K562 (cell line): ENCODE results near the gene GP1BB. TPM values are rescaled to one million over a fixed set of nuclear protein-coding genes. Genes with fewer than 3 reads are reported as not detected.

Source experiments
- CC2D1A ChIP-seq: fragments of 450-650 bp; IDR thresholded peaks from 2 replicates; pipeline ENCODE4 v1.6.1; 2017; ENCODE audit warnings: mild to moderate bottlenecking
- CREM ChIP-seq: IDR thresholded peaks from 2 replicates; pipeline ENCODE4 v1.6.1; 2014; ENCODE audit warnings: antibody characterized with exemption, low read depth
- HDAC1 ChIP-seq, 2 experiments: fragments of 450-650 bp; IDR thresholded peaks; 2 replicates each; pipeline ENCODE4 v1.6.1; 2016 to 2017; ENCODE audit warnings: inconsistent platforms in 1 of 2, mild to moderate bottlenecking in 1 of 2, moderate library complexity in 1 of 2
- HDAC2 ChIP-seq: fragments of 450-650 bp; IDR thresholded peaks from 2 replicates; pipeline ENCODE4 v1.6.1; 2016; ENCODE audit warnings: mild to moderate bottlenecking
- HMGN3 ChIP-seq: IDR thresholded peaks from 2 replicates; pipeline ENCODE4 v1.6.1; 2011; ENCODE audit warnings: borderline replicate concordance, low read depth, mild to moderate bottlenecking, mixed read lengths, low read length; ENCODE audit not compliant: insufficient read length; ENCODE audit errors: extremely low read depth
- JUND ChIP-seq, 2 experiments: IDR thresholded peaks; 2 replicates in 1 of 2; 3 replicates in 1 of 2; pipeline ENCODE4 v1.6.1; 2011; ENCODE audit warnings: borderline replicate concordance in 2 of 2, low read depth in 2 of 2, low read length in 2 of 2, improper control_type of control experiment in 1 of 2, missing biosample characterization in 1 of 2, missing genetic modification characterization in 1 of 2, missing genetic modification reagents in 1 of 2
- MAFF ChIP-seq: IDR thresholded peaks from 2 replicates; pipeline ENCODE4 v1.6.1; 2012; ENCODE audit warnings: low read length, improper control_type of control experiment
- MCM3 ChIP-seq: fragments of 450-650 bp; IDR thresholded peaks from 2 replicates; pipeline ENCODE4 v1.6.1; 2016
- POLR2H ChIP-seq: IDR thresholded peaks from 2 replicates; pipeline ENCODE4 v1.6.1; 2016; ENCODE audit warnings: missing genetic modification characterization, low read depth, mild to moderate bottlenecking, control low read depth, missing compliant biosample characterization, moderate library complexity
- RCOR1 ChIP-seq, 2 experiments: IDR thresholded peaks; 2 replicates each; pipeline ENCODE4 v1.6.1; 2012; ENCODE audit warnings: low read depth in 2 of 2, low read length in 2 of 2, borderline replicate concordance in 1 of 2, improper control_type of control experiment in 1 of 2
- RHOXF2B ChIP-seq: fragments of 250-450 bp; sonication (Bioruptor Pico); conservative IDR thresholded peaks from 2 replicates; pipeline ENCODE4 v1.5.1; 2021
- SAP30 ChIP-seq: fragments of 200-600 bp; sonication (generic); IDR thresholded peaks from 2 replicates; pipeline ENCODE4 v1.6.1; 2012; ENCODE audit warnings: borderline replicate concordance, low read depth, mild to moderate bottlenecking, moderate library complexity, low read length, control low read depth, inconsistent platforms; ENCODE audit not compliant: insufficient read depth, poor library complexity, severe bottlenecking
- SETDB1 ChIP-seq: IDR thresholded peaks from one replicate; pipeline ENCODE4 v1.6.1; 2012; ENCODE audit warnings: low read length, control low read depth, inconsistent platforms
- SUPT5H ChIP-seq: fragments of 450-650 bp; IDR thresholded peaks from 2 replicates; pipeline ENCODE4 v1.6.1; 2016
- ZBTB8A ChIP-seq: fragments of 450-650 bp; IDR thresholded peaks from 2 replicates; pipeline ENCODE4 v1.6.1; 2018; ENCODE audit warnings: mild to moderate bottlenecking, moderate library complexity; ENCODE audit not compliant: partially characterized antibody
- ZNF347 ChIP-seq: fragments of 450-650 bp; formaldehyde crosslinking; IDR thresholded peaks from 2 replicates; pipeline ENCODE4 v1.4.0; 2020; ENCODE audit warnings: low read depth, mild to moderate bottlenecking, moderate library complexity
- ZNF354B ChIP-seq: fragments of 250-450 bp; sonication (Bioruptor Pico); IDR thresholded peaks from 2 replicates; pipeline ENCODE4 v1.4.0; 2020
- ZNF408 ChIP-seq: fragments of 250-450 bp; sonication (Bioruptor Pico); IDR thresholded peaks from 2 replicates; pipeline ENCODE4 v1.4.0; 2020; ENCODE audit warnings: low read depth, mild to moderate bottlenecking, moderate library complexity
- polyA plus RNA-seq, 8 experiments: library from polyadenylated mRNA; depleted of rRNA in 4 of 8; stranded (reverse) in 5 of 8; unstranded in 3 of 8; fragments of >200 nt; fragmentation: Nextera tagmentation in 2 of 8; fragmentation: Illumina TruSeq in 1 of 8; extraction: Ambion mirVana in 2 of 8; extraction: Trizol in 1 of 8; gene quantifications; 2 replicates each; pipeline versions ENCODE4 v1.2.1 to v1.2.3, GENCODE V29; 2011 to 2014; ENCODE audit warnings: inconsistent platforms in 1 of 8, missing spikeins in 1 of 8
- total RNA-seq, 7 experiments: library from RNA; depleted of rRNA in 6 of 7; stranded (reverse); fragments of >200 nt in 6 of 7; fragmentation: Illumina TruSeq in 2 of 7; extraction: Trizol in 2 of 7; gene quantifications; 2 replicates each; pipeline versions ENCODE4 v1.2.1 to v1.2.3, GENCODE V29; 2011 to 2021; ENCODE audit warnings: low replicate concordance in 1 of 7
- TF ChIP-seq, protein P1 (sequence below): IDR thresholded peaks from 2 replicates; pipeline ENCODE4 v1.6.1; 2014; ENCODE audit warnings: antibody characterized with exemption
- TF ChIP-seq, protein P2 (sequence below), 3 experiments: fragments of 200-800 bp in 1 of 3; fragments of 250-450 bp in 1 of 3; fragments of 450-650 bp in 1 of 3; sonication (Bioruptor Pico) in 1 of 3; sonication (Bioruptor generic) in 1 of 3; formaldehyde crosslinking in 1 of 3; IDR thresholded peaks; 2 replicates each; pipeline versions ENCODE4 v1.6.1 to v1.8.0; 2016 to 2022; ENCODE audit warnings: mild to moderate bottlenecking in 2 of 3, missing genetic modification characterization in 2 of 3, missing compliant biosample characterization in 1 of 3, moderate library complexity in 1 of 3
- TF ChIP-seq, protein P3 (sequence below), 2 experiments: fragments of 450-650 bp in 1 of 2; sonication (generic) in 1 of 2; formaldehyde crosslinking in 1 of 2; IDR thresholded peaks in 1 of 2; conservative IDR thresholded peaks in 1 of 2; 2 replicates each; pipeline versions ENCODE4 v1.6.1 to v1.8.1; 2016 to 2023; ENCODE audit warnings: mild to moderate bottlenecking in 2 of 2, moderate library complexity in 2 of 2, inconsistent platforms in 1 of 2, missing genetic modification reagents in 1 of 2

GP1BB gene
- total and polyA plus RNA-seq, 9 of the 15 experiments (the other 6 are each of a cell fraction or from before 2014, with no cell fraction given), result 0.69 to 162 (median 2.8) TPM

DNA sequence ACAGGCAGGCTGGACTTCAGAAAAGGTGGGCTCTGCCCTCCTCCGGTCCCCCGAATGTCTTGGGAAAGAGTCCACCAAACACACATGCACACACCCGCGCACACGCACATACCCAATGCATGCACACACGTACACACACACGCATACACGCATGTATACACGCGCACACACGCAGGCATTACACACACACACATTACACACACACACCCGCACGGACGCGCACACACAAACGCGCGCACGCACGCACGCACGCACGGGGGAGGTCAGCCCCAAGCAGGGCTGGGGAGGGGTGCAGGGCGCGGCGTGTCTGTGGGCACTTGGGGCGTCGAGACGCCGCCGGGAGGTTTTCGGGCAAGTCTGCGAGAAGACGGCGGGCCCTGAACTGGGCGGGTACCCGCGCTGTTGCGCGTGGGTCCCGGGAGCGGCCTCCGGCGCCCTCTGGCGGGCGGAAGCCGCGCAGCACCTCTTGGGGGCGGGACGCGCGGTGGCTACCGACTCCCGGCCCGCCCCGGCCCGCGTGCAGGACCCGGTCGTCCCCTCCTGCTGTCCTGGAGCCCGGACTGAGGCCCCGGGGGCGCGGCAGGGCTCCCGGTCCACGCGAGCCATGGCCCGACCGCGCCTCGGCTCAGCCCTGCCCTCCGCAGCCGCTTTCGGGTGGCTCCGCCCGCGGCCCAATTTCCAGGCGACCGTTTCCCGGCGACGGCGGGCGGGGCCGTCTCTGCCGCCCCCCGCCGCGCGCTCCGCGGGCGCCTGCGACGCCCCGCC, 5.5 kb upstream of the GP1BB start (continued):
- TF ChIP-seq HDAC1 (IDR thresholded peaks at IDR 0.05), result peak in 1 of 2 experiments; percentile 98; a peak in 2 of 4 replicates
- TF ChIP-seq JUND (IDR thresholded peaks at IDR 0.05; ENCODE audit: borderline replicate concordance, low read depth, low read length), result peak; percentile 71
- TF ChIP-seq JUND (tag; IDR thresholded peaks at IDR 0.05; ENCODE audit: borderline replicate concordance, low read depth, low read length), result peak; percentile 63; the same call in 1 of the 3 replicates
- no peak for TF ChIP-seq HMGN3
- TF ChIP-seq, protein P1, sequence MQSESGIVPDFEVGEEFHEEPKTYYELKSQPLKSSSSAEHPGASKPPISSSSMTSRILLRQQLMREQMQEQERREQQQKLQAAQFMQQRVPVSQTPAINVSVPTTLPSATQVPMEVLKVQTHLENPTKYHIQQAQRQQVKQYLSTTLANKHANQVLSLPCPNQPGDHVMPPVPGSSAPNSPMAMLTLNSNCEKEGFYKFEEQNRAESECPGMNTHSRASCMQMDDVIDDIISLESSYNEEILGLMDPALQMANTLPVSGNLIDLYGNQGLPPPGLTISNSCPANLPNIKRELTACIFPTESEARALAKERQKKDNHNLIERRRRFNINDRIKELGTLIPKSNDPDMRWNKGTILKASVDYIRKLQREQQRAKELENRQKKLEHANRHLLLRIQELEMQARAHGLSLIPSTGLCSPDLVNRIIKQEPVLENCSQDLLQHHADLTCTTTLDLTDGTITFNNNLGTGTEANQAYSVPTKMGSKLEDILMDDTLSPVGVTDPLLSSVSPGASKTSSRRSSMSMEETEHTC, result no peak
- peak; percentile 96 for TF ChIP-seq HDAC2
- peak; percentile 70 to 90; a peak in 3 of 4 replicates for TF ChIP-seq RCOR1 (IDR thresholded peaks at IDR 0.05; ENCODE audit: borderline replicate concordance in 1 of 2, low read depth in 2 of 2, low read length in 2 of 2)
- TF ChIP-seq MAFF, result no peak
- no peak for TF ChIP-seq ZNF354B (CRISPR knock-in tag)
- TF ChIP-seq ZNF408 (CRISPR knock-in tag), result no peak
- no peak for TF ChIP-seq CC2D1A
- peak; percentile 93 for TF ChIP-seq SAP30
- TF ChIP-seq SUPT5H, result peak; percentile 51; the same call in 1 of the 2 replicates
- TF ChIP-seq, protein P2, sequence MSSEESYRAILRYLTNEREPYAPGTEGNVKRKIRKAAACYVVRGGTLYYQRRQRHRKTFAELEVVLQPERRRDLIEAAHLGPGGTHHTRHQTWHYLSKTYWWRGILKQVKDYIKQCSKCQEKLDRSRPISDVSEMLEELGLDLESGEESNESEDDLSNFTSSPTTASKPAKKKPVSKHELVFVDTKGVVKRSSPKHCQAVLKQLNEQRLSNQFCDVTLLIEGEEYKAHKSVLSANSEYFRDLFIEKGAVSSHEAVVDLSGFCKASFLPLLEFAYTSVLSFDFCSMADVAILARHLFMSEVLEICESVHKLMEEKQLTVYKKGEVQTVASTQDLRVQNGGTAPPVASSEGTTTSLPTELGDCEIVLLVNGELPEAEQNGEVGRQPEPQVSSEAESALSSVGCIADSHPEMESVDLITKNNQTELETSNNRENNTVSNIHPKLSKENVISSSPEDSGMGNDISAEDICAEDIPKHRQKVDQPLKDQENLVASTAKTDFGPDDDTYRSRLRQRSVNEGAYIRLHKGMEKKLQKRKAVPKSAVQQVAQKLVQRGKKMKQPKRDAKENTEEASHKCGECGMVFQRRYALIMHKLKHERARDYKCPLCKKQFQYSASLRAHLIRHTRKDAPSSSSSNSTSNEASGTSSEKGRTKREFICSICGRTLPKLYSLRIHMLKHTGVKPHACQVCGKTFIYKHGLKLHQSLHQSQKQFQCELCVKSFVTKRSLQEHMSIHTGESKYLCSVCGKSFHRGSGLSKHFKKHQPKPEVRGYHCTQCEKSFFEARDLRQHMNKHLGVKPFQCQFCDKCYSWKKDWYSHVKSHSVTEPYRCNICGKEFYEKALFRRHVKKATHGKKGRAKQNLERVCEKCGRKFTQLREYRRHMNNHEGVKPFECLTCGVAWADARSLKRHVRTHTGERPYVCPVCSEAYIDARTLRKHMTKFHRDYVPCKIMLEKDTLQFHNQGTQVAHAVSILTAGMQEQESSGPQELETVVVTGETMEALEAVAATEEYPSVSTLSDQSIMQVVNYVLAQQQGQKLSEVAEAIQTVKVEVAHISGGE (CRISPR knock-in tag; IDR thresholded peaks at IDR 0.05), result no peak
- no peak for TF ChIP-seq ZBTB8A
- no peak for TF ChIP-seq POLR2H (tag)
- TF ChIP-seq MCM3, result no peak
- peak; percentile 89 for TF ChIP-seq RHOXF2B (CRISPR knock-in tag)
- TF ChIP-seq, protein P3, sequence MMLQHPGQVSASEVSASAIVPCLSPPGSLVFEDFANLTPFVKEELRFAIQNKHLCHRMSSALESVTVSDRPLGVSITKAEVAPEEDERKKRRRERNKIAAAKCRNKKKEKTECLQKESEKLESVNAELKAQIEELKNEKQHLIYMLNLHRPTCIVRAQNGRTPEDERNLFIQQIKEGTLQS (IDR thresholded peaks at IDR 0.05), result no peak
- TF ChIP-seq, protein P3 (CRISPR knock-in tag; conservative IDR thresholded peaks at IDR 0.05), result peak; percentile 89
- TF ChIP-seq SETDB1, result peak; percentile 38
- no peak for TF ChIP-seq CREM
- TF ChIP-seq ZNF347 (CRISPR knock-in tag), result no peak
